Activated CD4-positive, alpha-beta T cell treated with anti-CD3 and anti-CD28 coated beads, Interleukin-2, amount 50 U/mL, for 48 hours (primary cell): ENCODE measurements around the gene ZMYM2.

Experiments
- DNase-seq, 2 experiments: peaks; one replicate each; pipeline ENCODE4 v3.0.0-alpha.2; 2020

Gene ZMYM2

GRCh38 chr13:20114066-20114610 lies 155.6 kb downstream of the ZMYM2 start:
- no peak for DNase-seq

- DNase-seq, result no peak
These were observed 157.7 kb downstream of the ZMYM2 start for GRCh38 chr13:20116213-20116612.

DNA sequence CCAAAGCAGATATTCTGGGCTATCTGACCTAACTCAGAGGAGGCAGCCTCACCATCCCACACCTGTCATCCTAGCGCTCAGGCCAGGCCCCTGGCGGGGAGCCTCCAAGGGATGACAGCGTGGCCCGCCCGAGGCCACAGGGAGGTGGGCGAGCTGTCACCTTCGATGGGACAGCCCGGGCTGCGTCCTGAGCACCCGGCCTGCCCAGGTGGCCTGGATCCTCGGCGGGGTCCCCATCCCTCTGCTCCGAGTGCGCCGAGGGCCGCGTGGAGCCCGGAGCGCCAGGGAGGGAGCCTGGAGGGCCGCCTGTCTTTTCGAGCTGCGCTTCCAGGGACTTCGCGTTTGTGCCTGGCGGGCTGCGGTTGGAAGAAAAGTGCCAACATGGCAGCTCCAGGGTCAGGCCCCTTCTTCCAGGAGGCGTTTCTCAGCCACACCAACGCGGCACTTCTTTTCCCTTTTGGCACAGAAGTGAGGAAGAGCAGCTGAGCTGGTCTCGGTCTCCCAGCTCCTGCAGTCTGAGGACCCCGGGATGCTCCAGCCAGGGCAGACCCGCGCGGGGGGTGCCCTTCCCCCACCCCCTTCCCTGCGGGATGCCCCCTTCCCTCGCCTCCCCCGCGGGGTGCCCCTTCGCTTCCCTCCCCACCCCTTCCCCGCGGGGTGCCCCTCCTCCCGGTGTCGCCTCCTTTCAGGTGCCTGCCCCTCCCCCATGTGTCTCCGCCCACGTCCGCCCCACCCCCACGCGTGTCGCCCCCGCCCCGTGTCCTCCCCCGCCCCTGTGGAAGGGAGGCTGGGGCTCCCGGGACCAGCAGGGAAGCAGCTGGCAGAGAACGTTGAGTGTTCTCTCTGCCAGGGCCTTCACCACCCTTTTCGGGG lies 160.0 kb downstream of the ZMYM2 start:
- peak in 1 of 2 experiments; percentile 30 for DNase-seq

- DNase-seq, result no peak
These were observed 161.4 kb downstream of the ZMYM2 start for GRCh38 chr13:20119960-20120359.

GRCh38 chr13:20121159-20121525 lies 162.6 kb downstream of the ZMYM2 start:
- DNase-seq, result no peak

DNA sequence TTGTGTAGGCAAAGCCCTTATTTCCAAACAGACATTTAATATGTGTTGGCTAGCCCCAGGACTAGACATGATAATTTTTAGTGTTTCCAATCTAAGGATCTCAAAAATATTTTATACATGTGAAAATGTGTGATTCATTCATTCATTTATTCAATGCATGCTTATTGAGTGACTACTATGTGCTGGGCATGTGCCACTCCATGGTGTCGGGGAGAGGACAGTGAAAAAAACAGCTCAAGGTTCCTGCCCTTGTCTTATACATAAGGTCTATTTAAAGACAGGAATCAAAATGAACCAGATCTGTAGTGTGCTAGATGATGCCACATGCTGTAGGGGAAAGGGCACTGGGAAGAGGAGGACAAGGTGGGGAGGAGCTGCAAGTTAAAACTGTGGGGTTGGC lies 165.8 kb downstream of the ZMYM2 start:
- DNase-seq, result no peak

- DNase-seq, result no peak
These were observed 166.7 kb downstream of the ZMYM2 start for GRCh38 chr13:20125129-20125782.

DNA sequence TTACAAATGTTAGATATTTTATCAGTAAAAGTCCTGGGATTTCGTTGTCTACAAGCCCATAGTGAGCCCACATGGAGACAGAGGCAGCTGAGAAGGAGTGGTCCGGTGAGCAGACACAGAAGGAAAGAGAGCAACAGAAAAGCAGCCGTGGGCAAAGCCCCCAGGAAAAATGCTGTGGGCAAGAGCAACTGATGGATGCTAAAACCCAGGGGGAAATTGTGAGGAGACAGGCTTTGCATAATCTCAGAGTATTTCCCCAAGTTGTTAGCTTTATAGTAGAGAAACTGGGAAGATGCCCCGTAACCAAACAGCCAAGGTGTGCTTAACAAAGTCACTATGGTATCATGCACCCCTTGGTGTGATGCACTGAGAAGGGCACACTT lies 167.2 kb downstream of the ZMYM2 start:
- DNase-seq, result no peak

GRCh38 chr13:20126541-20127261 lies 168.2 kb downstream of the ZMYM2 start:
- no peak for DNase-seq

DNA sequence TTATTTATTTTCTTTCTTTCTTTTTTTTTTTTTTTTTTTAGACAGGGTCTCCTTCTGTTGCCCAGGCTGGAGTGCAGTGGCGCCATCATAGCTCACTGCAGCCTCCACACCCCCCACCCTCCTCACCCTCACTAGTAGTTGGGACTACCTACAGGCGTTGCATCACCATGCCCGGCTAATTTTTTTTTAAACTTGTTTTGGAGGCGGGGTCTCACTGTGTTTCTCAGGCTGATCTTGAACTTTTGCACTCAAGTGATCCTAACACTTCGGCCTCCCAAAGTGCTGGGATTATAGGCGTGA lies 168.7 kb downstream of the ZMYM2 start:
- DNase-seq, result peak in 1 of 2 experiments; percentile 9

GRCh38 chr13:20127562-20128458 lies 169.3 kb downstream of the ZMYM2 start:
- peak; percentile 39 to 60 for DNase-seq

- DNase-seq, result peak in 1 of 2 experiments; percentile 11
These were observed 170.0 kb downstream of the ZMYM2 start for GRCh38 chr13:20128459-20128931.

DNA sequence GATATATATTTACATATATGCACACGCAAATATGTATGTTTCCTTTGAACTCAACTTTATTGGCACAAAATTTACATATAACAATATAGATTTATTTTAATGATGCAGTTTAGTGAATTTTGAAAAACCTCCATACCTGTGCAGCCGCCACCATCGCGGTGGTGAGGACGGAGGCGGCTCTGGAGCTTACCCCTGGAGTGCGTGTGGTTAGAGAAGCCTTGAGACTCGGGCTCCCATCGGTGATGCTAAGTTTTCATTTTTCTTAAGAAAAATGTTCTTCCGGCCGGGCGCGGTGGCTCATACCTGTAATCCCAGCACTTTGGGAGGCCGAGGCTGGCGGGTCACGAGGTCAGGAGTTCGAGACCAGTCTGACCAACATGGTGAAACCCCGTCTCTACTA lies 170.5 kb downstream of the ZMYM2 start:
- no peak for DNase-seq

- no peak for DNase-seq
These were observed 171.5 kb downstream of the ZMYM2 start for GRCh38 chr13:20130012-20130411.

- no peak for DNase-seq
These were observed 172.1 kb downstream of the ZMYM2 start for GRCh38 chr13:20130652-20131051.

DNA sequence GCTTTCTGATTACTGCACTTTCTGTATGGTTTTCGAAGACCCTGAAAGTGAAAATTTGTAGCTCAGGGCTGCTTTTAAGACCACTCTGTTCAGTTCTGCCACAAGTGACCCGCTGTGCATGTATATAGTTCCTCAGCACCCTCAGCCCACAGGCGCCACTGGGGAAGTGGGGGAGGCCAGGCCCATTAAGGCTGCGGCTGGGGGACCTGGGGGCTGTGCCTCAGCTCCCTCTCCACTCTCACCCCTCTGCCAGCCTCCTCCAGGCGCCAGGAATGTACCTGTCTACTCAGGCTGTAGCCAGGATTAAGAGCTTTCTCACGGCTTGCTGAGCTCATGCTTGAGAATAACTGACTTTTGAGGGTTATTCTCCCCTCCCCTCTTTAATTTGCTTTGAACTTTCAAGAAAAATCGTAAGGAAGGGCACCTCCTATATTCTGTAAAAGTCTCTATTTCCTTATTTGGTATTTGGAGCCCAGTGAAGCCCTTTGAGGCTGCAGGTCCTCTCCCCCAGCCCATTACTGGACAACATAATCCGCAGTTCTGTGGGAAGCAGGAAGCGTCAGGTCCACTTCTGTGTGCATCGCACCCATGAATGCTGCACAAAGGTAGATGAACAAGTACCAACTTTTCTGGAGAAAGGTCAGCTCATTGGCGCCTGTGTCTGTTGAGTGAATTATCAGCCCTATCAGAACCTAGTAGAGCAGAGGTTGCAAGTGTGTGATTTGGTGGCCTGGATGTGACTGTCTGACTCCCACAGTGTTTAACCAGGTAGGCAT lies 172.7 kb downstream of the ZMYM2 start:
- DNase-seq, result no peak

GRCh38 chr13:20132052-20132634 lies 173.6 kb downstream of the ZMYM2 start:
- DNase-seq, result no peak

DNA sequence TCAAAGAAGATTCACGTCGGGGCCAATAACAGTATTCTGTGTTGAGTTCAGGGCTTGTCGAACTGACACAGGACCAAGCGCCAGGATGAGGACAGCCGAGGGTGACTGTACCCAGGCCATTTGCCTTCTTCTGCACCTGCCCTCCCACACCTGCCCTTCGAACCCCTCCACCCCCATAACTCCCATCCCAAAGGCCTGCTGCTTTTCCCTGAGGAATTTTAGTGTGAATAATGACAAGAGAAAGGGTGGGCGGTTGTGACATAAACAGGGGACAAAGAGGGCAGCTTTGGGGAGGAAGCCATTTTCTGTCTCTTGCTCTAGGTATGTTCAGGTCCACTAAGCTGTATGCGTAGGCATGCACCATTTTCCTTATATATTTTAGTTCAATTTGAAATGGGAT lies 176.2 kb downstream of the ZMYM2 start:
- no peak for DNase-seq

DNA sequence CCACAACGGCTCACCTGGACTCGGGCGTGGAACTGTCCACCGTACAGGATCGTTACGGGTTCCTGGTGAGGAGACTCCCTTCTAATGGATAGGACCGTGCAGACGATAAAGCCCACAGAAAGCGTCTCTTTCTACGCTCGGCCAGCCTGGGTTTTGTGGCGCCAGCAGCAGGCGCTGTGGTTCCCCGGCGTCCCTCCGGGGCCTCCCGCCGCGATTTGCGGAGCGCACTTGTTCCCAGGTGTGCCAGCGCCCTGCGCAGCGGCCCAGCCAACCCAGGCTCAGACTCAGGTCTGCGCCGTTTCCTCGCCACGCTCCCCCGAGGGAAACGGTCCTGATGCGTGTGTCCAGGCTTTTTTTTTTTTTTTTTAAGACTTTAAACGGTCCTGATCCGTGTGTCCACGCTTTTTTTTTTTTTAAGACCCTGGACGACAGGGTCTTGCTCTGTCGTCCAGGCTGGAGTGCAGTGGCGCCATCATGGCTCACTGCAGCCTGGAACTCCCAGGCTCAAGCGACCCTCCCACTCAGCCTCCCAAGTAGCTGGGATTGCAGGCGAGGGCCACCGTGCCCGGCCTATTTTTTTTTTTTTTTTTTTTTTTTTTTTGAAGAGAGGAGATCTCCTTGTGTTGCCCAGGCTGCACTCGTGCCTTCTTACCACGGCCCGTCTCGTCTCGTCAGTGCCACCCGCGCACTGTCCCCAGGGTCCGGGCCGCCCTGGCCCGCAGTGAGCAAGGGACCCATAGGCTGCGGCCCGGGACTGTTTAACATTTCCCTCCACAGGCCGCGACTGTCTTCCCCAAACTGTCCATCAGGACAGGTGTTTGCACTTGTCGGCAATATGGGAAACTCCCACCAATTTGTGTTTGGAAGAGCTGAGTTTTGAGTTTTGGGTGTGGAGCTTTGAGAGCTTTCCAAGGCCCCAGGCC lies 178.5 kb downstream of the ZMYM2 start:
- DNase-seq, result peak; percentile 60 to 61

GRCh38 chr13:20137875-20138274 lies 179.3 kb downstream of the ZMYM2 start:
- DNase-seq, result no peak
